GM21717 (cell line): ENCODE measurements around the gene DISC1.

Source experiments
- ATAC-seq: cut with Tn5 transposase; IDR thresholded peaks from one replicate; pipeline ENCODE4 v1.9.1; 2021; ENCODE audit warnings: mild to moderate bottlenecking, moderate library complexity; ENCODE audit not compliant: unreplicated experiment

The DISC1 gene

GRCh38 chr1:231921646-231922345 is 295.2 kb downstream of the DISC1 start:
- no peak for ATAC-seq

GRCh38 chr1:231923491-231924041 is 297.0 kb downstream of the DISC1 start:
- no peak for ATAC-seq

- no peak for ATAC-seq
These were observed 297.6 kb downstream of the DISC1 start for GRCh38 chr1:231924180-231924579.

- ATAC-seq = no peak
These were observed 299.3 kb downstream of the DISC1 start for GRCh38 chr1:231925864-231926263.

GRCh38 chr1:231926340-231926739 is 299.8 kb downstream of the DISC1 start:
- ATAC-seq = no peak

GRCh38 chr1:231926933-231927332 is 300.3 kb downstream of the DISC1 start:
- ATAC-seq = no peak

- no peak for ATAC-seq
These were observed 300.8 kb downstream of the DISC1 start for GRCh38 chr1:231927431-231927830.

GRCh38 chr1:231929311-231929710 is 302.7 kb downstream of the DISC1 start:
- ATAC-seq = no peak

- no peak for ATAC-seq
These were observed 303.8 kb downstream of the DISC1 start for GRCh38 chr1:231930257-231930947.

GRCh38 chr1:231931146-231931545 is 304.6 kb downstream of the DISC1 start:
- no peak for ATAC-seq

GRCh38 chr1:231931846-231932454 is 305.4 kb downstream of the DISC1 start:
- ATAC-seq = no peak

GRCh38 chr1:231933711-231934626 is 307.4 kb downstream of the DISC1 start:
- no peak for ATAC-seq

GRCh38 chr1:231934797-231935196 is 308.2 kb downstream of the DISC1 start:
- no peak for ATAC-seq

- ATAC-seq = no peak
These were observed 309.3 kb downstream of the DISC1 start for GRCh38 chr1:231935856-231936255.

GRCh38 chr1:231936983-231937775 is 310.6 kb downstream of the DISC1 start:
- no peak for ATAC-seq

GRCh38 chr1:231938211-231938610 is 311.6 kb downstream of the DISC1 start:
- ATAC-seq = no peak

- ATAC-seq = no peak
These were observed 312.1 kb downstream of the DISC1 start for GRCh38 chr1:231938711-231939110.

- ATAC-seq = no peak
These were observed 312.5 kb downstream of the DISC1 start for GRCh38 chr1:231939118-231939517.

GRCh38 chr1:231940116-231940515 is 313.5 kb downstream of the DISC1 start:
- no peak for ATAC-seq

GRCh38 chr1:231940701-231941100 is 314.1 kb downstream of the DISC1 start:
- ATAC-seq = no peak
